Effector CD4-positive, alpha-beta T cell (primary cell): Measurements from ENCODE around the gene APOE.
"Not testable (repeated sequence)": the region's sequence is repeated elsewhere in the genome, so short reads cannot be mapped to it uniquely, and the experiment has no call there.

Experiments
- DNase-seq: peaks from one replicate; pipeline ENCODE4 v3.0.0-alpha.2; 2020

The APOE gene

GRCh38 chr19:44912854-44913253 lies 7.3 kb downstream of the APOE start:
- DNase-seq: no peak

- DNase-seq: not testable (repeated sequence)
Measured at GRCh38 chr19:44913512-44914432, 8.2 kb downstream of the APOE start.

DNA sequence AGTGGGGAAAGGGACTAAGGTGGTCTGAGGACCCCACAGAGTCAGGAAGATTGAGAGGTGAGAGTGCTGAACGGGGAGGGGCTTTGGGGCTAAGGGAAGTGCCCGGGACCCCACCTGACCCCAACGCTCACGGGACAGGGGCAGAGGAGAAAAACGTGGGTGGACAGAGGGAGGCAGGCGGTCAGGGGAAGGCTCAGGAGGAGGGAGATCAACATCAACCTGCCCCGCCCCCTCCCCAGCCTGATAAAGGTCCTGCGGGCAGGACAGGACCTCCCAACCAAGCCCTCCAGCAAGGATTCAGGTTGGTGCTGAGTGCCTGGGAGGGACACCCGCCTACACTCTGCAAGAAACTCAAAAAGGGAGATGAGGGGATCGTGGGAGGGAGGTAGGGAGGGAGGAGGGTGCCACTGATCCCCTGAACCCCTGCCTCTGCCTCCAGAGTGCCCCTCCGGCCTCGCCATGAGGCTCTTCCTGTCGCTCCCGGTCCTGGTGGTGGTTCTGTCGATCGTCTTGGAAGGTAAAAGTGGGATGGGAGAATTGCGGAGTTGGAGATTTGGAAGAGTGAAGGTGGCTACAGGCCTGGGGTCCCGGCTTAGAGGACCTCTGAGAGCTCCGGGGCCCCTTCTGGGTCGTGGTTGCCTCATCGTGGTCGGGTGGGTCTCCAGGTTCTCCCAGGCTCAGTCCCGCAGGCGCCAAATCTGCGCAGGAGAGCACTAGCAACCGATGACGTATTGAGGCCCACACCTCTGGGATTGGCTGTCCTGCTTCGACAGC lies 9.0 kb downstream of the APOE start, which contains the start of gene APOC1:
Gene APOC1, plus strand, starts transcription at position 176 of the 774 bp plus-strand sequence. Its CDS starts 284 bp downstream, at position 460.
- DNase-seq: peak; percentile 63

DNA sequence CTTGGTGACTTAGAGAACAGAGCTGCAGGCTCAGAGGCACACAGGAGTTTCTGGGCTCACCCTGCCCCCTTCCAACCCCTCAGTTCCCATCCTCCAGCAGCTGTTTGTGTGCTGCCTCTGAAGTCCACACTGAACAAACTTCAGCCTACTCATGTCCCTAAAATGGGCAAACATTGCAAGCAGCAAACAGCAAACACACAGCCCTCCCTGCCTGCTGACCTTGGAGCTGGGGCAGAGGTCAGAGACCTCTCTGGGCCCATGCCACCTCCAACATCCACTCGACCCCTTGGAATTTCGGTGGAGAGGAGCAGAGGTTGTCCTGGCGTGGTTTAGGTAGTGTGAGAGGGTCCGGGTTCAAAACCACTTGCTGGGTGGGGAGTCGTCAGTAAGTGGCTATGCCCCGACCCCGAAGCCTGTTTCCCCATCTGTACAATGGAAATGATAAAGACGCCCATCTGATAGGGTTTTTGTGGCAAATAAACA lies 18.7 kb downstream of the APOE start:
- no peak for DNase-seq

DNA sequence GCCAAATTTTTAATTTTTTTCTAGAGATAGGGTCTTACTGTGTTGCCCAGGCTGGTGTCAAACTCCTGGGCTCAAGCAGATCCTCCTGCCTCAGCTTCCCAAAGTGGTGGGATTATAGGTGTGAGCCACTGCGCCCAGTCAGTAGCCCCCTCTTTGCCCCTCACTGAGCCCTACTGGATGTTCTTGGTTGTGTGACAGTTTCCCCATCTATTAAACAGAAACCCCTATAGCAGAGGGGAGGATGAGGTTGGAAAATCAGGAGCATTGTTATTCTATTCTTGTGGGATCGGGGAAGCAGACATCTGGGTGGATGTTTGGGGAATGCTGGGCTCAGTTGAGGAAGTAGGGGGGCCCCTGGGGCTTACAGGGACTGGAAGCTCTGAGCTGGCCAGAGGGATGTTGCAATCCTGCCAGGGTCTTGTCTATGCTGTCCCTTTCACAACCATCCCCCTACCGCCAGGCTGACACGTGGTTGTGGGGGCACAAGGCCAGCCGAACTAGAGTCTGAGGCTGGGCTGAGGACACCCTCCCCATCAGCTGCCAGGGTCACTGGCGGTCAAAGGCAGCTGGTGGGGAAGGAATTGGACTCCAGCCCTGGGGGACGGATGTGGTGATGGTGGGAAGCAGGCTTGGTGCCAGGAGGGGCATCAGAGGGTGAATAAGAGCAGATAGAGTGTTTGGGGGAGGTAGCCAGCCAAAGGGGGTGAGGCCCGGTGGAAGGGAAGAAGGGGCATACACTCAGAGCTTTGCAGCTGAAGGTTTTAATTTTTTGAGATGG lies 19.7 kb downstream of the APOE start:
- DNase-seq: no peak

- not testable (repeated sequence) for DNase-seq
Measured at GRCh38 chr19:44926245-44927077, 20.9 kb downstream of the APOE start.

- DNase-seq: no peak
Measured at GRCh38 chr19:44927746-44928145, 22.1 kb downstream of the APOE start.

GRCh38 chr19:44930088-44930487 lies 24.5 kb downstream of the APOE start:
- DNase-seq: no peak

DNA sequence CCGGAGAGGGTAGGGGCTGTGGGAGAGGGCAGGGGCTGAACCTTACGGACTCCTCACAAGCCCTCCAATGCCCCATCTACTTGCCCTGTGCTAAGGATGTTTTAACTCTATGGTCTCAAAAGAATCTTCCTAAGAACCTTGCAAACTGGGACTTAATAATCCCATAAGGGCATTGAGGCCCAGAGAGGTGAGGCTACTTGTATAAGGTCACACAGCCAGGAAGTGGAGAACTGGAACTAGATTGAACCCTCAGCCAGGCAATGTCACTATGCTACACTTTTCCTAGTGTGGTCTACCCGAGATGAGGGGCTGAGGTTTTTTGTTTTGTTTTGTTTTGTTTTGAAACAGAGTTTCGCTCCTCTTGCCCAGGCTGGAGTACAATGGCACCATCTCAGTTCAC lies 25.9 kb downstream of the APOE start:
- no peak for DNase-seq

DNA sequence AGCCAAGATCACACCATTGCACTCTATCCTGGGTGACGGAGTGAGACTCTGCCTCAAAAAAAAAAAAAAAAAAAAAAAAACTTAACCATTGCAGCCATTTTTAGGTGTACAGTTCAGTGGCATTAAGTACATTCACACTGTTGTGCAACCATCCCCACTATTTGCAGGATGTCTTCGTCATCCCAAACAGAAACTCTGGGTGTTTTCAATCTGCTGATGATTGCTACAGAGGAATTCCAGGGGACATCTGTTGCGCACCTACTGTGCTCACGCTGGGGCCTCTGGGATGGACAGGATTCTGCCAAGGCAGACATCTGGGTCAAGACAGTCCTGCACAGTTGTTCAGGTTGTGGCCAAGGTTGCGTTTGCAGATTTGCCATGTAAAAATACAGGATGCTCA lies 34.1 kb downstream of the APOE start:
- no peak for DNase-seq

DNA sequence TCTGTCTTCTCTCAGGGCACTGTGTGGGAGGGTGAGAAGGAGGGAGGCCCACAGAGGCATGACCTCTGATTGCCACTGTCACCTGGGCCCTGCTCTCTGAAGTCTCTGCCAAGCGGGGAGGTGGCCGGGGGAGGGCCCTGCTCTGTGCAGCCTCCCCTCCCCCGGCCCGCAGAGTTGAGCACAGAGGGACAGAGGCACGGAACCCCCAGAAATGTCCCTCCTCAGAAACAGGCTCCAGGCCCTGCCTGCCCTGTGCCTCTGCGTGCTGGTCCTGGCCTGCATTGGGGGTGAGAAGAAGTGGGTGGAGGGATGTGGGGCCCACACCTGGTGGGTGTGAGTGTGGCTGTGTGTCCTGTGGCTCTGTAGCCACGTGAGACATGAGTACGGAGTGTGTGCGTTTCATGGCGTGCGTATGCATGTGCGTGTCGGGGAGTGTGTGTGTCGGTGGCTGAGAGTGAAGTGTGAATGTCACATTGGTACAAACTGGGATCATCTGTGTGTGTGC lies 36.5 kb downstream of the APOE start, which contains the start of gene APOC4:
Gene APOC4, plus strand, starts transcription at position 171 of the 505 bp plus-strand sequence. Its CDS starts 41 bp downstream, at position 212.
- no peak for DNase-seq

GRCh38 chr19:44943801-44944249 lies 38.2 kb downstream of the APOE start:
- no peak for DNase-seq

GRCh38 chr19:44947041-44947581 lies 41.5 kb downstream of the APOE start:
- no peak for DNase-seq

GRCh38 chr19:44948237-44948636 lies 42.6 kb downstream of the APOE start:
- no peak for DNase-seq

DNA sequence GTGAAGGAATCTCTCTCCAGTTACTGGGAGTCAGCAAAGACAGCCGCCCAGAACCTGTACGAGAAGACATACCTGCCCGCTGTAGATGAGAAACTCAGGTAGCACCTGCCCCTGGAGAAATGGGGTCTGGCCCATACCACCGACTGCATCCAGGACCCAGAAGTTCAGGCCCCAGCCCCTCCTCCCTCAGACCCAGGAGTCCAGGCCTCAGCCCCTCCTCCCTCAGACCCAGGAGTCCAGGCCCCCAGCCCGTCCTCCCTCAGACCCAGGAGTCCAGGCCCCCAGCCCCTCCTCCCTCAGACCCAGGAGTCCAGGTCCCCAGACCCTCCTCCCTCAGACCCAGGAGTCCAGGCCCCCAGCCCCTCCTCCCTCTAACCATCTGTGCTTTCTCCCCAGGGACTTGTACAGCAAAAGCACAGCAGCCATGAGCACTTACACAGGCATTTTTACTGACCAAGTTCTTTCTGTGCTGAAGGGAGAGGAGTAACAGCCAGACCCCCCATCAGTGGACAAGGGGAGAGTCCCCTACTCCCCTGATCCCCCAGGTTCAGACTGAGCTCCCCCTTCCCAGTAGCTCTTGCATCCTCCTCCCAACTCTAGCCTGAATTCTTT lies 43.3 kb downstream of the APOE start:
- DNase-seq: no peak

- DNase-seq: no peak
Measured at GRCh38 chr19:44949550-44949949, 44.0 kb downstream of the APOE start.

DNA sequence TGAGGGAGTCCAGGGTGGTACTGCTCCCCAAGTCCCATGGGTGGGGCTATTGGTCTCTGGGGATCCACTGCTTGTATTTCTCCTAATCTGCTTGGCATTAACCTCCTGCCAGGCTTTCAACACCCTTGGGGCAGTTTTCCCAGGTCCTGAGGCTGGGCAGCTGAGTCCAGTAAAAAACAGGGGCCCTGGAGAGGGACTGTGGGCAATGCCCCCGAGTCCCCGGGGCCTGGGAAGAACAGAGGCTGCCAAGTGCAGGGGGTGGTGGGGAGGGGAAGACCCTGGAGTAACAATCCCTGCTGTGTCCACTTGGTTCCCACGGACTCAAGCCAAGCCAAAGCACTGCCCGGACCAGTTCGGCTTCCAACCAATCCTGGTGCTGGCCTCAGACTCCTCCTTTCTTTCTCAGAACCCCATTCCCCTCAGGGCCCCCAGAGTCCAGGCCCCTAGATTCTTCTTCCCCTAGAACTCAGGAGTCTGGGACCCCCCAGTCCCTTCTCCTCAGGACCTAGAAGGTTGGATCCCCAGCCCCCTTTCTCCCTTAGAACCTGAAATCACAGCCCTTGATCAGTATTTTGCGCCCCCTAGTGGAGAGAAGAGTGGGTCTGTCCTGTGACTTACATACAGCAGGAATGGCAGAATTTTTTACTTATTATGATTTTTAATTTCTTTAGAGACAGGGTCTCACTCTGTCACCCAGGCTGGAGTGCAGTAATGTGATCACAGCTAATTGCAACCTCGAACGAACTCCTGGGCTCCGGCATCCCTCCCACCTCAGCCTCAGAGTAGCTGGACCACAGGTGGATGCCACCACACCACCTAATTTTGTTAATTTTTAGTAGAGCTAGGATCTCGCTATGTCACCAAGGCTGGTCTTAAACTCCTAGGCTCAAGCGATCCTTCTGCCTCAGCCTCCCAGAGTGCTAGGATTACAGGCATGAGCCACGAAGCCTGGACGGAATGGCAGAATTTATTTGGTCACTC lies 45.9 kb downstream of the APOE start:
- peak; percentile 71 for DNase-seq

DNA sequence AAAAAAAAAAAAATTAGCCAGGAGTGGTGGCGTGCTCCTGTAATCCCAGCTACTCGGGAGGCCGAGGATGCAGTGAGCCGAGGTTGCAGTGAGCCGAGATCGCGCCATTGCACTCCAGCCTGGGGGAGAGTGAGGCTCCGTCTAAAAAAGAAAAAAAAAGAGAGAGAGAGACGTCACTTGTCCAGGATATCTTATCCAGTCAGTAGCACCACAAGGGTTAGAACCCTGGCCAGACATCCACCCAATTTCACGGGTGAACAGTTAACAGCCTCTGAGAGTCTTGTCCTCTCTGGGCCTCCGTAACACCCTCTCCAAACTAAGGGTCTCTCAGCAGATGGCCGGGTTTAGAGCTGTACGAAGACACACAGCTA lies 48.7 kb downstream of the APOE start:
- no peak for DNase-seq
